Astrocyte (in vitro differentiated cells and primary cell): ENCODE data around the gene CKS1B.

Experiments used
- CTCF ChIP-seq: IDR thresholded peaks from 2 replicates; pipeline ENCODE4 v1.5.1; 2011; ENCODE audit warnings: low read depth, mild to moderate bottlenecking, inconsistent platforms, low read length, moderate library complexity; ENCODE audit not compliant: insufficient read depth
- EZH2 ChIP-seq: IDR thresholded peaks from 2 replicates; pipeline ENCODE4 v1.6.1; 2012; ENCODE audit warnings: mild to moderate bottlenecking, low read length, inconsistent platforms; ENCODE audit not compliant: insufficient read depth

- TF ChIP-seq CTCF (no peak), EZH2 (no peak)
Observed at GRCh38 chr1:154963643-154964042, 10.8 kb upstream of the CKS1B start.
